ENCODE data around the gene ITGB1.
"Not testable (repeated sequence)": the region's sequence is repeated elsewhere in the genome, so short reads cannot be mapped to it uniquely, and the experiment has no call there.

Gene ITGB1

GRCh38 chr10:32958085-32959005 lies at the start of gene ITGB1:
ITGB1 (minus strand) TSS chr10:32958230; CDS start chr10:32935558, 22,672 bp downstream.
- peak; percentile 99 for DNase-seq (ENCODE audit: low read depth)
- Histone ChIP-seq H3K9me3 (ENCODE audit: control insufficient read depth, low read length) (no peaks in the 10 kb centered on the region), H3K4me3 (ENCODE audit: low read length) (peak within 1 kb of the TSS; percentile 93), H3K36me3 (ENCODE audit: control insufficient read depth, insufficient read depth, low read length, severe bottlenecking) (no peaks in the 10 kb centered on the region), H3K27me3 (replicated peaks; ENCODE audit: control insufficient read depth, insufficient read depth, low read length) (no peaks in the 10 kb centered on the region), H3K9ac (ENCODE audit: low read length) (peak within 1 kb of the TSS; percentile 100), H3K4me1 (ENCODE audit: control insufficient read depth, insufficient read depth, low read length) (peaks cover 51% of the 10 kb centered on the region)

GRCh38 chr10:33006342-33006887 lies 48.4 kb upstream of the ITGB1 start:
- H3K4me3 ChIP-seq (ENCODE audit: low read length), result peak overlapping the region; percentile 81
- peaks cover 57% of the 10 kb centered on the region for H3K4me1 ChIP-seq (ENCODE audit: control insufficient read depth, insufficient read depth, low read length)
- no peaks in the 10 kb centered on the region for H3K27me3 ChIP-seq (replicated peaks; ENCODE audit: control insufficient read depth, insufficient read depth, low read length)
- no peaks in the 10 kb centered on the region for H3K9me3 ChIP-seq (ENCODE audit: control insufficient read depth, low read length)
- DNase-seq (ENCODE audit: low read depth), result no peak
- H3K36me3 ChIP-seq (ENCODE audit: control insufficient read depth, insufficient read depth, low read length, severe bottlenecking), result no peaks in the 10 kb centered on the region
- H3K9ac ChIP-seq (ENCODE audit: low read length), result peak overlapping the region; percentile 88

- Histone ChIP-seq H3K4me3 (ENCODE audit: low read length) (peak overlapping the region; percentile 81), H3K9ac (ENCODE audit: low read length) (peak overlapping the region; percentile 88), H3K27me3 (replicated peaks; ENCODE audit: control insufficient read depth, insufficient read depth, low read length) (no peaks in the 10 kb centered on the region), H3K4me1 (ENCODE audit: control insufficient read depth, insufficient read depth, low read length) (peaks cover 62% of the 10 kb centered on the region), H3K9me3 (ENCODE audit: control insufficient read depth, low read length) (no peaks in the 10 kb centered on the region), H3K36me3 (ENCODE audit: control insufficient read depth, insufficient read depth, low read length, severe bottlenecking) (no peaks in the 10 kb centered on the region)
- DNase-seq (ENCODE audit: low read depth), result peak; percentile 98
Observed at GRCh38 chr10:33005322-33006301, 47.6 kb upstream of the ITGB1 start.

GRCh38 chr10:33001908-33002492 lies 44.0 kb upstream of the ITGB1 start:
- H3K9me3 ChIP-seq (ENCODE audit: control insufficient read depth, low read length), result peaks cover 4% of the 10 kb centered on the region
- peak overlapping the region; percentile 5 for H3K9ac ChIP-seq (ENCODE audit: low read length)
- peaks cover 57% of the 10 kb centered on the region for H3K4me1 ChIP-seq (ENCODE audit: control insufficient read depth, insufficient read depth, low read length)
- H3K4me3 ChIP-seq (ENCODE audit: low read length), result no peak overlapping the region
- no peak for DNase-seq (ENCODE audit: low read depth)
- no peaks in the 10 kb centered on the region for H3K27me3 ChIP-seq (replicated peaks; ENCODE audit: control insufficient read depth, insufficient read depth, low read length)
- no peaks in the 10 kb centered on the region for H3K36me3 ChIP-seq (ENCODE audit: control insufficient read depth, insufficient read depth, low read length, severe bottlenecking)

GRCh38 chr10:32998060-32998581 lies 40.1 kb upstream of the ITGB1 start:
- not testable (repeated sequence) for H3K36me3 ChIP-seq (ENCODE audit: control insufficient read depth, insufficient read depth, low read length, severe bottlenecking); H3K4me3 ChIP-seq (ENCODE audit: low read length); DNase-seq (ENCODE audit: low read depth); H3K27me3 ChIP-seq (replicated peaks; ENCODE audit: control insufficient read depth, insufficient read depth, low read length); H3K9me3 ChIP-seq (ENCODE audit: control insufficient read depth, low read length); H3K9ac ChIP-seq (ENCODE audit: low read length)
- H3K4me1 ChIP-seq (ENCODE audit: control insufficient read depth, insufficient read depth, low read length), result peaks cover 51% of the 10 kb centered on the region

GRCh38 chr10:32995751-32996150 lies 37.7 kb upstream of the ITGB1 start:
- Histone ChIP-seq H3K9ac (ENCODE audit: low read length) (no peak overlapping the region), H3K27me3 (replicated peaks; ENCODE audit: control insufficient read depth, insufficient read depth, low read length) (no peaks in the 10 kb centered on the region), H3K36me3 (ENCODE audit: control insufficient read depth, insufficient read depth, low read length, severe bottlenecking) (no peaks in the 10 kb centered on the region), H3K9me3 (ENCODE audit: control insufficient read depth, low read length) (peaks cover 4% of the 10 kb centered on the region), H3K4me1 (ENCODE audit: control insufficient read depth, insufficient read depth, low read length) (peaks cover 39% of the 10 kb centered on the region), H3K4me3 (ENCODE audit: low read length) (no peak overlapping the region)
- DNase-seq (ENCODE audit: low read depth), result no peak

GRCh38 chr10:32995066-32995622 lies 37.1 kb upstream of the ITGB1 start:
- Histone ChIP-seq H3K36me3 (ENCODE audit: control insufficient read depth, insufficient read depth, low read length, severe bottlenecking) (no peaks in the 10 kb centered on the region), H3K9ac (ENCODE audit: low read length) (no peak overlapping the region), H3K9me3 (ENCODE audit: control insufficient read depth, low read length) (peaks cover 4% of the 10 kb centered on the region), H3K4me1 (ENCODE audit: control insufficient read depth, insufficient read depth, low read length) (peaks cover 33% of the 10 kb centered on the region), H3K4me3 (ENCODE audit: low read length) (no peak overlapping the region), H3K27me3 (replicated peaks; ENCODE audit: control insufficient read depth, insufficient read depth, low read length) (no peaks in the 10 kb centered on the region)
- no peak for DNase-seq (ENCODE audit: low read depth)

GRCh38 chr10:32994632-32995031 lies 36.6 kb upstream of the ITGB1 start:
- not testable (repeated sequence) for H3K9me3 ChIP-seq (ENCODE audit: control insufficient read depth, low read length); H3K4me3 ChIP-seq (ENCODE audit: low read length); H3K36me3 ChIP-seq (ENCODE audit: control insufficient read depth, insufficient read depth, low read length, severe bottlenecking); H3K9ac ChIP-seq (ENCODE audit: low read length); H3K27me3 ChIP-seq (replicated peaks; ENCODE audit: control insufficient read depth, insufficient read depth, low read length); DNase-seq (ENCODE audit: low read depth)
- peaks cover 32% of the 10 kb centered on the region for H3K4me1 ChIP-seq (ENCODE audit: control insufficient read depth, insufficient read depth, low read length)

- H3K9ac ChIP-seq (ENCODE audit: low read length); H3K4me3 ChIP-seq (ENCODE audit: low read length); H3K36me3 ChIP-seq (ENCODE audit: control insufficient read depth, insufficient read depth, low read length, severe bottlenecking); H3K9me3 ChIP-seq (ENCODE audit: control insufficient read depth, low read length); DNase-seq (ENCODE audit: low read depth); H3K27me3 ChIP-seq (replicated peaks; ENCODE audit: control insufficient read depth, insufficient read depth, low read length): not testable (repeated sequence)
- H3K4me1 ChIP-seq (ENCODE audit: control insufficient read depth, insufficient read depth, low read length), result peaks cover 20% of the 10 kb centered on the region
Observed at GRCh38 chr10:32992310-32992709, 34.3 kb upstream of the ITGB1 start.

- H3K27me3 ChIP-seq (replicated peaks; ENCODE audit: control insufficient read depth, insufficient read depth, low read length), result no peaks in the 10 kb centered on the region
- H3K4me3 ChIP-seq (ENCODE audit: low read length), result no peak overlapping the region
- no peak for DNase-seq (ENCODE audit: low read depth)
- H3K4me1 ChIP-seq (ENCODE audit: control insufficient read depth, insufficient read depth, low read length), result peaks cover 20% of the 10 kb centered on the region
- no peak overlapping the region for H3K9ac ChIP-seq (ENCODE audit: low read length)
- no peaks in the 10 kb centered on the region for H3K9me3 ChIP-seq (ENCODE audit: control insufficient read depth, low read length)
- H3K36me3 ChIP-seq (ENCODE audit: control insufficient read depth, insufficient read depth, low read length, severe bottlenecking), result no peaks in the 10 kb centered on the region
Observed at GRCh38 chr10:32990811-32991210, 32.8 kb upstream of the ITGB1 start.

All from adipocyte (in vitro differentiated cells).